Lower lobe of right lung (tissue), 2 donors: ENCODE data around the gene PGPEP1. TPM values are rescaled to one million over a fixed set of nuclear protein-coding genes. Genes with fewer than 3 reads are reported as not detected.

Source experiments
- ATAC-seq, 2 donors: fragments of 200-7000 bp; cut with Tn5 transposase; one replicate each; pipeline ENCODE4 v1.9.1; 2020 to 2022; ENCODE audit warnings: mild to moderate bottlenecking in 2 of 2, moderate library complexity in 2 of 2
- DNase-seq: peaks from one replicate; pipeline ENCODE4 v3.0.0-alpha.2; 2020
- H3K27ac ChIP-seq: fragments of 200-600 bp; one replicate; pipeline ENCODE4 v1.8.0; 2022
- H3K27me3 ChIP-seq: fragments of 200-600 bp; one replicate; pipeline ENCODE4 v1.8.0; 2022; ENCODE audit warnings: low read depth
- H3K36me3 ChIP-seq: fragments of 200-600 bp; one replicate; pipeline ENCODE4 v1.8.0; 2022; ENCODE audit warnings: mild to moderate bottlenecking
- H3K4me1 ChIP-seq: fragments of 200-600 bp; one replicate; pipeline ENCODE4 v1.8.0; 2022
- H3K4me3 ChIP-seq: fragments of 200-600 bp; one replicate; pipeline ENCODE4 v1.8.0; 2022; ENCODE audit warnings: mild to moderate bottlenecking
- H3K9me3 ChIP-seq: fragments of 200-600 bp; one replicate; pipeline ENCODE4 v1.8.0; 2022
- intact Hi-C: fragments of 100-400 bp; cut with DNase I; formaldehyde crosslinking; loops from one replicate; pipeline ENCODE4 v1.11.0; 2022
- microRNA-seq: library from miRNA; unstranded; fragments of <30 nt; microRNA quantifications from one replicate; pipeline ENCODE4 v1.2.0, GENCODE V29; 2020; ENCODE audit warnings: borderline number of aligned reads
- total RNA-seq: library from RNA; stranded (reverse); fragmentation: NEBNext Ultra II Directional; extraction: Animal tissue kit (Norgen Biotek cat#: 25700); gene quantifications from one replicate; pipeline ENCODE4 v1.2.1, GENCODE V29; 2021
- TF ChIP-seq, protein P1 (sequence below): fragments of 200-600 bp; IDR thresholded peaks from one replicate; pipeline ENCODE4 v1.8.0; 2022; ENCODE audit warnings: antibody characterized with exemption, mild to moderate bottlenecking
- donor health status: DM: no; HTN: yes; CAD: no; lungs with severe emphysema.

PGPEP1 gene
- total RNA-seq, 1 donor from 2014 or later, result 40.9 TPM

DNA sequence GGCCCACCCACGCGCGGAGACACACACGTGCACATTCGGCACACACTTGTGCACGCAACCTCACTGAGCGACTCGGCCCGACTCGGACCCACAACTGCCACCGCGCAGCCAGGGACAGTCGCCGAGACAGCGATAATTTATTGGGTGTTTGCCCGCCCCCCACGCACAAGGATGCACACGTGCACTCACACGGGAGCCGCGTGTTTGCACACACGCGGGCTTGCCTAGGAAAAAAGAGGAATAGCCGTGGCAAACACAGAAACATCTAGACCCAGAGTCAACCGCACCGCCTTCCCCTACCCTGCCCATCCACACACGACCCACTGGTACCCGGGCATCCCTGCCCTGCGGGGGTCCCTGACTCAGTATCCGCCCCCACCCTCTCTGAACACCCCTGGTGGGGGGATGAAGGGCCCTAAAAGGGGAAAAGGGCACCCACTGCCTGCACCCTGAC lies 77.7 kb downstream of the PGPEP1 start:
- Histone ChIP-seq H3K36me3 (no peaks in the 10 kb centered on the region), H3K27me3 (no peaks in the 10 kb centered on the region), H3K27ac (peak overlapping the region; percentile 97), H3K4me3 (peak overlapping the region; percentile 80), H3K4me1 (peaks cover 76% of the 10 kb centered on the region), H3K9me3 (no peaks in the 10 kb centered on the region)
- ATAC-seq (peak in 1 of 2 donors; percentile 1), DNase-seq (peak; percentile 81)
- intact Hi-C loops, result no loop called here
- TF ChIP-seq, protein P1, sequence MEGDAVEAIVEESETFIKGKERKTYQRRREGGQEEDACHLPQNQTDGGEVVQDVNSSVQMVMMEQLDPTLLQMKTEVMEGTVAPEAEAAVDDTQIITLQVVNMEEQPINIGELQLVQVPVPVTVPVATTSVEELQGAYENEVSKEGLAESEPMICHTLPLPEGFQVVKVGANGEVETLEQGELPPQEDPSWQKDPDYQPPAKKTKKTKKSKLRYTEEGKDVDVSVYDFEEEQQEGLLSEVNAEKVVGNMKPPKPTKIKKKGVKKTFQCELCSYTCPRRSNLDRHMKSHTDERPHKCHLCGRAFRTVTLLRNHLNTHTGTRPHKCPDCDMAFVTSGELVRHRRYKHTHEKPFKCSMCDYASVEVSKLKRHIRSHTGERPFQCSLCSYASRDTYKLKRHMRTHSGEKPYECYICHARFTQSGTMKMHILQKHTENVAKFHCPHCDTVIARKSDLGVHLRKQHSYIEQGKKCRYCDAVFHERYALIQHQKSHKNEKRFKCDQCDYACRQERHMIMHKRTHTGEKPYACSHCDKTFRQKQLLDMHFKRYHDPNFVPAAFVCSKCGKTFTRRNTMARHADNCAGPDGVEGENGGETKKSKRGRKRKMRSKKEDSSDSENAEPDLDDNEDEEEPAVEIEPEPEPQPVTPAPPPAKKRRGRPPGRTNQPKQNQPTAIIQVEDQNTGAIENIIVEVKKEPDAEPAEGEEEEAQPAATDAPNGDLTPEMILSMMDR, result no peak

DNA sequence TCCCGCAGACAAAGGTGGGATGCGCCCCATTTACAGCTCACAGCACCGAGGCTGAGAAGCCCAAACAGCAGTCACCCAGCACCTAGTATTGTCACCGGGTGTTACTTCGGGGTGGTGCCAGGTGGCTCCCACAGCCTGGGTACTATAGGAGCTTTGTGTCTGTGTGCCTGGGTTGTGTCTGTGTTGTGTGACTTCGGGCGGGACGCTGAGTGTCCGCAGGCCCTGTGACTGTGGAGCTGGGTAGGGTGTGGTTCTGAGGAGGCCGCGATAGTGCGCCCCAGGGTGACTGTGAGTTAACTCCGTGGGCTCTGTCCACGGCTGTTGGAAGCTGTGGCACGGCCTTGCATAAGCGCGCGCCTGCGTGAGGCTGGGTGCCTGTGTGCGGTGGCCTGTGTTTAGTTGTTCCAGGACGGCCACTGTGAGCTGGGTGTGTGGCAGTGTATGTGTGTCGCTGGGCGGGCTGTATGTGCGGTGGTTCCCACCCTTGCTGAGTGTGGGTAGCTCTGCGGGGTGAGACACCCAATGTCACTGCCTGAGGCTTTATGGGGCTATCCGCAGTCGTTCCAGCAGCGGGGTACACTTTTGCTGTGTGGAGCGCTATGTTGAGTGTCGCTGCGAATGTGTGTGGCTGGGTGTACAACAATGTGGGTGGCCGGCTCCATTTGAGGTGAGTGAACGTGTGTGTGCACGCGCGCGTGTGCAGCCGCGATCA lies 78.2 kb downstream of the PGPEP1 start:
- DNase-seq (peak; percentile 77), ATAC-seq (peak; percentile 3 to 6)
- peak overlapping the region; percentile 97 for H3K27ac ChIP-seq
- no peaks in the 10 kb centered on the region for H3K27me3 ChIP-seq
- TF ChIP-seq, protein P1, result no peak
- no peaks in the 10 kb centered on the region for H3K9me3 ChIP-seq
- peak overlapping the region; percentile 80 for H3K4me3 ChIP-seq
- H3K36me3 ChIP-seq, result no peaks in the 10 kb centered on the region
- H3K4me1 ChIP-seq, result peaks cover 82% of the 10 kb centered on the region
- intact Hi-C loops, result no loop called here

DNA sequence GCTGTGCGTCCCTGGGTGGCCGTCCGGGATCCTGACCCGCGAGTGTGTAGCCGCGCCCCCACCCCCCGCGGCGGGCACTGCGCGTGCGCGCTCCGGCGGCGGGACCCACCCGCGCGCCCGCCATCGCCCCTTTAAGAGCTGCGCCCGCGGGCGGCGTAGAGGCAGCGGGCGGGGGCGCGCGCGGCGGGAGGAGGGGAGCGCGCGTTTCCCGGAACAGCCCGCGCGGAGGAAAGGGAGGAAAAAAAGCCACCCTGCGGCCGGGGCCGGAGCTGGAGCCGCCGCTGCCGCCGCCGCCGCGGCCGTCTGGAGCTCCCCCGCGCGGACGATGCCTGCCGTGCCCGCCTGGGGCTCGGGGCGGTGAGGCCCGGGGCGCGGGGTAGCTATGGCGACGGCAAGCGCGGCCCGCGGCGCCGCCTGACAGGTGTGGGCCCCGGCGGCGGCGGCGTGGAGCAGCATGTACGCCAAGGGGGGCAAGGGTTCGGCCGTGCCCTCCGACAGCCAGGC lies 78.8 kb downstream of the PGPEP1 start, which contains the start of gene SSBP4:
SSBP4 (plus strand) TSS at position 204 of the 504 bp plus-strand sequence; CDS start at position 455, 251 bp downstream.
- Histone ChIP-seq H3K9me3 (no peaks in the 10 kb centered on the region), H3K4me1 (peaks cover 80% of the 10 kb centered on the region), H3K36me3 (no peaks in the 10 kb centered on the region), H3K27me3 (no peaks in the 10 kb centered on the region), H3K4me3 (peak within 1 kb of the TSS; percentile 80), H3K27ac (peak within 1 kb of the TSS; percentile 97)
- TF ChIP-seq, protein P1, result peak; percentile 44
- ATAC-seq (peak; percentile 51 to 60), DNase-seq (peak; percentile 80)
- intact Hi-C loops, result no loop called here

Small RNA genes lying within 50 kb of the gene (microRNA-seq; reads per million reads assigned to microRNA genes)
- gene MIR3189, result not detected

Other genes with a start within 250 kb of the PGPEP1 start
- 29.2 TPM for gene MAST3, start 242.8 kb upstream of the PGPEP1 start, total RNA-seq
- gene PIK3R2, start 187.4 kb upstream of the PGPEP1 start, total RNA-seq, result 21.6 TPM
- 682 TPM for gene IFI30, start 166.8 kb upstream of the PGPEP1 start, total RNA-seq
- 6.6 TPM for gene MPV17L2, start 147.4 kb upstream of the PGPEP1 start, total RNA-seq
- 2.7 TPM for gene RAB3A, start 136.6 kb upstream of the PGPEP1 start, total RNA-seq
- gene PDE4C, start 114.2 kb upstream of the PGPEP1 start, total RNA-seq, result 9.6 TPM
- 4.1 TPM for gene IQCN, start 66.1 kb upstream of the PGPEP1 start, total RNA-seq
- 150 TPM for gene JUND, start 59.0 kb upstream of the PGPEP1 start, total RNA-seq
- gene LSM4, start 17.5 kb upstream of the PGPEP1 start, total RNA-seq, result 72.3 TPM
- gene GDF15, start 45.6 kb downstream of the PGPEP1 start, total RNA-seq, result 21.2 TPM
- 35.4 TPM for gene LRRC25, start 57.0 kb downstream of the PGPEP1 start, total RNA-seq
- gene SSBP4, start 78.8 kb downstream of the PGPEP1 start, total RNA-seq, result 65.6 TPM
- gene ISYNA1, start 97.5 kb downstream of the PGPEP1 start, total RNA-seq, result 30.6 TPM
- 19.7 TPM for gene ELL, start 181.5 kb downstream of the PGPEP1 start, total RNA-seq
- gene FKBP8, start 203.0 kb downstream of the PGPEP1 start, total RNA-seq, result 195 TPM
- 71.9 TPM for gene KXD1, start 217.3 kb downstream of the PGPEP1 start, total RNA-seq
- gene UBA52, start 231.3 kb downstream of the PGPEP1 start, total RNA-seq, result 884 TPM
- 60.4 TPM for gene REX1BD, start 248.2 kb downstream of the PGPEP1 start, total RNA-seq